IPS DF 4.7 (cell line): ENCODE data around the gene ITPR2.

Experiments used
- DNase-seq: peaks from one replicate; pipeline ENCODE4 v3.0.0-alpha.2; 2013; ENCODE audit warnings: low spot score; ENCODE audit errors: extremely low read depth

The ITPR2 gene

DNA sequence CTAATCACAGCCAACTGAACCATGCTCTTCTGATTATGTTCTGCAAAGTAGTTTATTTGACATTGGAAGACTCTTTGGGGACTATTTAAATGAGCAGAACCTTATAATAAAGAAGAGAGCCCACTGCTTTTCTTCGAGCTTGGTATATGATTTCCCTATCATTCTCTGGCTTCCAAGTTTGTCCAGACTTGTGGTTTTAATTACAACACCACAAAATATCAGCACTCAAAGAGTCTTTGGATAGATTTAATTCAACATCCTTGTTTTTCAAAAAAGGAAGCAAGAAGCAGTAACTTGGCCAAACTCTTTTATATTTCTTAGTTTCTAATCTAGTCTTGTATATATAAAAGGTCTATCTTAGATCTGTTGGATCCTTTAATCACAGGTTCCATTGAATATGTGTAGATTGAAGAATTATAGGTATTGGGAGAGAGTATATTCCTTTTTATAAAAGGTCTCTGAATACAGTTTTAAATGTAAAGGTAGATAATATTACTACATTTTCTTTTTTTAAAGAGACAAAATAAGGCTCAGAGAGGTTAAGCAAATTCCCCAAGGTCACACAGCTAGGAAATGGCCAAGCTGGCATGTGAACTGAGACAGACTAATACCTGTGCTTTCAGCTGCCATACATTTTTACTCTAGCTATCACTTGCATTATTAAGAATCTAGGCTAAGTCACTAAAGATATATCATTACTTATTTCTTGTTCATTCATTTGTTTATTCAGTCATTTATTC, 464.8 kb downstream of the ITPR2 start:
- DNase-seq = no peak

DNA sequence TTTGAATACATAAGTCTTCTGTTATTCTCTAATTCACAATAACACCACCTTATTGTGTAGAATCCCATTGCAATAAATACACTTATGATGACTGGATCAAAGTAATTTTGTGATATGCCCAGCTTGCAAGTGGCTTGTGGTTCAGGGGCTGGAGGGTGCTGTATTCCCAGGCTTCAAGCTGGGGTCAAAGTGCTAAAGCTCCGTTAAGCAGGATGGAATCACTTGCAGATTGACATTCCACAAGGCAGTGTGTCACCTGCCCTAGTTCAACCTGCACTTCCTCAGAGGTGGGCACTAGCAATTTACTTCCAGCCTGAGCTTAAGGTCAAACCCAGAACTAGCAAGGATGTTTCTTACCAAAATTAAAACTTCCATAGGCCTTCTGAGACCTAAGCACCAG, 471.0 kb downstream of the ITPR2 start:
- DNase-seq = no peak

DNA sequence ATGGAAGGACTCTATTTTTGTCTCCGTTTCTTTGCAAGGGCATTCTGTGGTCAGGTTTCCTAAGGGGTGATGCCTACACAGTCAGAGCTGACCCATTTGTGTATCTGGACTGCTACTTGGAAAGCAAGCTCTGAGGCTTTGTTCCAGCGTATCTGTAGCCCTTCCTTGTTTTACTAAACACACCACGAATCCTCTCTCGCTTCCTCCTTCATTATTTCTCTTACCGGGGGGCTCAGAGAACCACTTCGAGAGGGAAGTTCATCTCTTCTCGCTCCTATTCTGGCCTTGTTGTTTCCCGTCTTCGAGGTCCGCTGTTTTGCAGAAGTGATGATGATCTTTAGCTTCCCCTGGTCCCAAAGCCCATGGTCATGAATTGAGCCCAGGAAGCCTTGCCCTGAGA, 472.9 kb downstream of the ITPR2 start:
- DNase-seq = no peak

DNA sequence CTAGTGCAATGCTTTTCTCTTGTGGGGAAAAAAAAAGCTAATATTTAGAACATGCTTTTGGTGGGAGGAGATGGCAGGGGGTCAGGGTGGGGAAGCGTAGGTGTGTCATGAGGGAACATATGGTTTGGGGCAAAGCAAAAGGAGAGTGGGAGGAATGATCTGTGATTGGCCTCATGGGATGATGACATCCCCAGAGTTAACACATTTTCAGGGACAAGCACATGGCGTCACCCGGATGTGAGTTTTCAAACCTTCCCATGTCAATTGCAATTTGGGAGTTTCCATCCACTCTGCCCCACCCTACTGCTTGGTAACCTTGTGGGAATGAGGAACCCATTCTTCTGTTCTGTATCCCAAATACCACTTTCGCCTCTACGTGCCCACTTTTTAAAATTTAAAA, 473.4 kb downstream of the ITPR2 start:
- DNase-seq = no peak

DNA sequence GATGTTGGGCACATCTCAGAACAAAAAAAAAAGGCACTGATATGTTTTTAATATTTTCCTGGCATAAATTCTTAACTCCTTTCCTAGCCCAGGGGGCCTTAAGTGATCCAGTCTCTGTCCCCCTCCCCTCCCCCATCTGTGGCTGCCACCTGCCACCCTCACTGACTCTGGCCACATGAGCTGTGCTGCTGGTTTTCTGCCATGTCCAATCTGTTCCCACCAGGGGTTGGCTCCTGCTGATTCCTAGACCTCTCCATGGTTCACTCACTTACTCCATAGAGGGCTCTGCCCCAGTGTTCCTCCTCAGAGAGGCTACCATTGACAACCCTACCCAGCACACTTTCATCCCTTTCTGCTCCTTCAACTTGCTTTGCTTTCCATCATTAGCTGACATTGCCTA, 474.3 kb downstream of the ITPR2 start:
- DNase-seq = no peak

DNA sequence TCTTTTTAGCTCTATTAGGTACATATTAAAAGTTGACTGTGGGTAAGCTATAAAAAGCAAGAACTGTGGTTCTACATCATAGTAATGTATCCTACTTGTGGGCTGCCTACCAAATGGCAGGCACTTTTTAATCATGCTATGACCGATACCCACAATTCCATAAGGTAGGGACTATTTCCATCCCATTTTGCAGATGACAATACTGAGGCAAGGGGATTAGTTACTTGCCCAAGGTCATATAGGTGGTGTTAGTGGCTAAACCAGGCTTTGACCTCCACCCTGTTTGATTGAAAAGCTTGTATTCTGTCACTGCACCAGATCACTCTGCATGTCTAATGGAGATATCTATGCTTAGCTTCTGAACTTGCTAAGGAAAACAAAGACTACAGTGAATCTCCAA, 485.7 kb downstream of the ITPR2 start:
- no peak for DNase-seq

DNA sequence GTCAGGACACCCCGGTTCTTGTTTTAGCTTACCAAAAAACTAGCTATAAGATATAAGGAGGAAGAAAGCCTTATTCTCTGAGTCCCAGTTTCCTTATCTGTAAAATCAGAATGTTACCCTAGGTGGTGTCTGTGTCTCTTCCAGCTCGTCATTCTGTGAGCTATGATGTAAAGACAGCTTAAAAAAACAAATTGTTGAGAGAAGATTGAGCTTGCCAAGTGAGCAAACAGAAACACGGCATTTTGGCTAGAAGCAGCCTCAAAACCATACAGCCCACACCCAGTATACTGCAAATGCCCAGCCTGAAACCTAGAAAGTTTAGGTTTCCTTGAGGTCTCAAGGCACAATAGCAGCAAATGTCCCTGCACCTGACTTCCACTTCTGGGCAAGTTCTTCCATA, 486.3 kb downstream of the ITPR2 start:
- no peak for DNase-seq

DNA sequence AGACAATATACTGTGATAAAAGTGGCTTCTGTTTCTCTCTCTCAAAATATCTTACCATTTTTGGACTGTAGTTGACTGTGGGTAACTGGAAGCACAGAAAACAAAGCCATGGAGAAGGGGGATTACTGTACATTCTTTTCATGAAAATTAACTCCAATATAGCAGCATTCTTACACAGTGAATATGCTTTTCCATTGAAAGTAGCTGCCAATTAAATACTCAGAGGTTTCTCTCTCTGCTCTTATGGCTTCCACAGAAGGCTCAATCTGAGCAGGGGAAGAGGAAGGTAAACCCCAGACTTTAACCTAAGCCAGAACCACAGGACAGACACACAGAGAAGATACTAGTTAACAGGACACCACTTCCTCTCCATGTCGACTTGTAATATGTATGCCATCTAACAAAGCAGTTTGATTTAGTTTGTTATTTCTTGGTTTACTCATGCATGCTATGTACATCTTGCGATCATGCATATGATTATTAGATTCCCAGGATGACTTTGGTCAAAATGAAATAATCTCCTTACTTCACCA, 487.5 kb downstream of the ITPR2 start:
- no peak for DNase-seq

DNA sequence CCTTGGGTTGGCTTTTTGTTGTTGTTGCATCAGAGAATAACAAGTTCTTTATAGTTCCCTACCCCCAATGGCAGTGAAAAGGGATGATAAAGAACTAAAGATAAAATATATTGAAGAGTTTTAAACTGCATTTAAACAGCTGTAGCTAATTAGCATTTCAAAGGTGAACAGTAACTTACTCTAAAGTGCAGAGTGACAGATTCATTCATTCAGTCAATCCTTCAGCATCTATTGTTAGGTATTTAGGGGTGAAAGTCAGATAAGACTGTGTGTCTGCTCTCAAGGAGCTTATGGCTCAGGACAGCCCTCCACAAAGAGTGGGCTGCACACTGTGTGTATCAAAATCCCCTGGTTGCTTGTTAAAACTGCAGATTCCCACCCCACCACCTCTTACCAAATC, 491.5 kb downstream of the ITPR2 start:
- DNase-seq = no peak

DNA sequence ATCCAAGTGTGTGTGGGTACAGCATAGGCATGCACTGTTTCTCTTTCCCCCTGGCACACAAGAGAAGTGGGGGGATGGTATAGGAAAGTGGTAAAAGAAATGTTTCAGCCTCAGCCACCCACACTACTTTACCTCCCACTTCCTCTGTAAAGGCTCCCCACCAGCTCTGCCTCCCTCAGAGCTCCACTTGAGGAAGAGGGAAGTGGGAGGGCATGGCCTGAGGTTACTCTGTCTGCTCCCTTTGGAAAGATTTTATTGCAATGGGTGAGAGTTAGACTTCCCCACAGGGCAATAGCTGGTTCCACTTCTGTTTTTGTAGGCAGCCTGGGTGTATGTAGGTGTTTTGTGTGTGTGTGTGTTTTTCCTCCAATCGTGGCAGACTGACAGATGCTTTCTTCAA, 492.3 kb downstream of the ITPR2 start:
- DNase-seq = no peak

DNA sequence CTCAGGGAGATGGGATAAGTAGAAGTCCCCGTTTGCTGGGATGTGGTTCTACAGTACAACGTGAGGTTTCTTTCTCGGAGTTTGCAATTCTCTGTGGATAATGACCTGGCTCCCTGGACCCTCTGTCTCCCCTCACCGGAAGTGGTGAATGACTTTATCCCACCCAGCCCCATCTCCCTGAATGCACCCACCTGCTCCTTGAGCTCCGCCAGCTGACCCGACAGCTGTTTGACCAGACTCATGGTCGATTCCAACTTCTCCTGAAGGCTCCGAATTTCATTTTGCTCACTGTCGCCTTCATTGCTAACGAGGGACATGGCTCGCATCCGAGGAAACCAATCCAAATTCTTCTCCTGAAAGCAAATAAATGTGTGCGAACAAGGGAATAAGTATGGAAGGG, 493.0 kb downstream of the ITPR2 start:
- no peak for DNase-seq

DNA sequence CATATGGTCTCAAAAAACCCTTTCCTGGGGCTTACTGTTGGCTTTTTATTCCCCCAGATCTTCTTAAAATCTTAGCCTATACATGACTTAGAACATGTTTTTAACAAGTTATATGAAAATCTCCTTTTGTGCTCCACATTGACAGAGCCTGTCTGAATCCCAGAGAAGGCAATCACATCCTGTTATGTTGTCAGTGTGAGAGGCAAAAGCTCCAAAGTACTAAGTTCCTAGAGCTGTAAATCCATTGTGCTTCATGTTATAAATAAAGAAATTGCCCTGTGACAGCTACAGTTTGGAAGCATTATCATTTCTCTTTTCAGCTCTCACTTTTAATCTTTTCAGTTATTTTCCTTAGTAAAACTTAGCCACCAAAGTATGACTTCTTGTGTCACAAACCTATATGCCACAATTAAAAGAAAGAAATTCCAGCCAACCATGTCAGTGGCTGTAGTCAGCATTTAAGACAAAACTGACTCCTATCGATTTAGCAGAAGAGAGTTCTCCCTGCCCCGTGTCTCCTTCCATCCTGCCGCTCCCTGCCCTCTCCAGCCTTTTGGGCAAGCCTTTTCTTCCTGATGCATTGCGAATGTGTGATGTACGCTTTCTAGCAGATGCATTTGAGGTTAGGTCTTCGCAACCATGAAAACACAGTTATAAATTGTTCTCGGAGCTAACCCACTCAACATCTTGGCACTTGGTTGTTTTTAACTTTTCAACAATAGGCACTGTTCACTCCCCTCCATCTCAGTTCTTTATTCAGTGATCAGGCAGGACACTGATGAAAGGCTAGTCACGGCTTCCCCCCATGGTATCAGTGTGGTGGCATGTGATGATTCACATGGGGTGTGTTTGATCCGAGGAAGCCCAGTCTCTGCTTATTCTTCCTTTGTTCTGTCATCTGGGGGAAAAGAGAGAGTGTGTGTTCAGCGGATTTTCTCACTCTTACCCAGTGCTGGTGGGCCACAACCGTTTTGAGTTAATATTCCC, 494.1 kb downstream of the ITPR2 start:
- no peak for DNase-seq

DNA sequence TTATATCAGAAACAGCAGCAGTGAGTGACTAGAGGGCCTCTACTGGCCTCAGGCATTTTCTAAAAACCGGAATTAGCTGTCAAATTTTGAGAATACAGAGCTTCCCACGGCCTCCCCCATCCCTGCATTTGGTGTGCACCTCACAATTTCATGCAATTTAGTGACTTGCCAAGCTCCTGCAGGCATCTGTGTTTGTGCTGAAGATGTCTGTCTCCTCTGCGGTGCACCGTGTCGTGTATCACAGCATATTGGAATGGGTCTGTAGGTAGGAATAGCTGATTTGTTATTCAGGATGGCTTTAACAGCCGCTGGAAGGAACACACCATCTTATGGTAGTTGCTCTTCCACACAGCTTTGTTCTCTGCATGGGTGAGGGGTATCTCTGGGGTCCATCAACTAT, 497.3 kb downstream of the ITPR2 start:
- DNase-seq = no peak

DNA sequence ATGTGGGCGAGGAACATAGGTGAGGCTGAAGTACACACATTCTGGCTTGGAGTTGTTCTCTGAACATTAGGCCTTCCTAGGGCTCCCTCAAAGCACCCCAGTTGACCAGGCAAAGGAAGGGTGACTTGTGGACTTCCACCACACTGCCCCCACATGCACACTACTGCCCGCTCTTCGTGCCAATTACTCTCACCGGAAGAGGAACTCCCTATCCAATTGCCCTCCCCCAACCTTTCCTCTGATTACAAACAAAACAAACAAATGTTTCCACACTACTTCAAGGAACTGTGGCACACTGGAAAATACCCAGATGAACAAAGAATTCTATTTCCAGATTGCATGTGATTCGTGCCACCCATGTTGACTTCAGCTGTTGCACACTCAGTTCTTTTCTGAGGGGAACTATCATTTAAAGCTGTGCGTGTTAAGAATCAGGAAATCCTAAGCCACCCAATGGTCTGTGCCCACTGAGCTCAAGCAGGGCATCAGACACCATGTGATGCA, 498.3 kb downstream of the ITPR2 start:
- DNase-seq = no peak

DNA sequence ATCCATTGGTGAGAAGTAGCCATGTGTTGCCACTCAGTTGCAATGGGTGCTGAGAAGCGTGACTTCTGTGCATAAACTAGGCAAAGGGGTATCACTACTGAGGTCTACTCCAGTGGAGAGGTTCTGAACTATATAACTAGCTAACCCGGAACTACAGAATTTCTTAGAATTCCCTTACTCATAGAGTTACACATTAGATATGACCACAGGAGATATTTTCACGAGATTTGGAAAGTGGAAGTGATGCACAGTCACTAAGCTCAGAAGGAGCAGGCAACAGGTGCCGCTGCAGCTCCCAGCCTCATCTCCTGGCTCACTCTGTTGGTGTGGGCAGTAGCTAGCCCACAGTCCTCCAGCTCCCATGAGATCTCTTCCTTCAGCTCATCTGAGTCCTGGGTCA, 501.0 kb downstream of the ITPR2 start:
- DNase-seq = no peak

DNA sequence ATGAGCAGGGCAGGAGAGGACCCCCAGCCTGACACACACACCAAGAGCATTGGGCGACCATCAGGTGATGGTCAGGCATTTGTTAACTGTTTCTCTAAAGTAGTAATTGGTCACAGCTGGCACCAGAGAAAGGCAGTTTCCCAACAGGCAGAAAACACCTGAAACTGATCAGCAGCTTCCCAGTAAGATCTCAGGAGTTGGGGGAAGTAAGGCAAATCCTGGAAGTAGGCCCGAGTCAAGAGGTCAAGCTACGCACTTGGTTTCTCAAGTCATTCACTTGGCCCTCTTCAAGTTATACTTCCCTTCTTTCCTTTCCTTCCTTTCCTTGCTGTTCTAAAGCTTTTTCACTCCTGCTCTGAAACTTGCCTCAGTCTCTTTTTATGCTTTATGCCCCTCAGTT, 501.9 kb downstream of the ITPR2 start:
- DNase-seq = no peak

DNA sequence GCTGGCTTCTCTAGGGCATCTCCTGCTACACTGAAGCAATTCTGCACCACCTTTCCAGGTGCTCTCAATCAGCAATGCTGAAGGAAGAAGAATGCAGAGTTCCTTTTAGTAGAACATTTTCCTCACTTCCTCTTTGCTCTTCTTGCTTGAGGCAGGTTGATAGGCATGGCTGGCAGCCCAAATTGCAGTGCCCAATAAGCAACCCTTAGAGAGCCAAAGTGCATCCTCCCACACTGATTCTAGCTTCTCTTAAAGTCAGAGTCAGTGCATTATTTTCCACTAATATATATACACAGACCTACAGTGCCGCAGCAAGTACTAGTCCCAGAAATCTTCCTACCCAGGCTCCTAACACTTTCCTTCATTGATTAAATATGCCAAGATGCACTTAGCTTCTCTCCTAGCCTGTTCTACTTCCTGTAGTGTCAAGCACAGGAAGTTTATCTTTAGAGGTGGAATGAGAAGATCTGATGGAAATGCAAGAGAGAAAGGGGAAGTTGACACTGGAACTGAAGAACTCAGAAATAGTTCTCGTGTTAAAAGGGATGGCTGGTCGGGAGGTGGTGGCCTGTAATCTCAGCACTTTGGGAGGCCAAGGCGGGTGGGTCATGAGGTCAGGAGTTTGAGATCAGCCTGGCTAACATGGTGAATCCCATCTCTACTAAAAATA, 504.9 kb downstream of the ITPR2 start:
- DNase-seq = no peak

DNA sequence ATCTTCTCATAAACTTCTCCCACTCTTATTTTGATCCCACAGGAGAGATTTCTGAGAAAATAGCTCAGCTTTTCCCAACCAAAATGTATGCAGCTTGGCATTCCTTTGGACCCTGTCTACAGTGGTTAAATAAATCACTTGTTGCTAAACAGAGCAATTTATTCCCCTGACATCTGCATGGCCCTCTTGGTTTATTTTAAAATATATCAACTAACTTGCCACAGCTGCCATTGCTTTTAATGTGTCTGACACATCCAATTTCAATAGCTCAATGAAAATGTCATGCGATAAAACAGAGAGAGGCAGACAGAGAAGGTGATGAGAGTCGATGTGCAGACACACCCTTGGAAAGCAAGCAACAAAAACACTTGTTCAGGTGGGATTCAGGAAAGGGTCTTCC, 509.3 kb downstream of the ITPR2 start:
- no peak for DNase-seq

DNA sequence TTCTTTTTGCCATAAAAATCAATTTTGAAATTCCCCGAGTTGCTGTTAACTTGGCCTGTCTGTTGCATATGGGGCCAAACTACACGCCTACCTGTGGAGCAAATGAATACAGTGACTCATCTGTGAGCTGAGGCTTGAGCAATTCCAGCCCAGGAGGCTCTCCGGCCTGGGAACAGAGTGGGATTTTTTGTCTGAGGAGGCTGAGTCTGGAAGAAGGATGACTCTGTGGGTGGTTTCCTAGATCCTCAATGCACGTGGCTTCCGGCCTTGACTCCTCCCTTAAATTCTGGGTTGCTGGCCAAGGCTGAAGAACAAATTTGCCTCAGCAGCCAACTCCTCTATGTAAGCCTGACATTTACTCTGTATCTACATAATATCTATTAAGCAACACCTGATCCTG, 513.5 kb downstream of the ITPR2 start:
- no peak for DNase-seq

DNA sequence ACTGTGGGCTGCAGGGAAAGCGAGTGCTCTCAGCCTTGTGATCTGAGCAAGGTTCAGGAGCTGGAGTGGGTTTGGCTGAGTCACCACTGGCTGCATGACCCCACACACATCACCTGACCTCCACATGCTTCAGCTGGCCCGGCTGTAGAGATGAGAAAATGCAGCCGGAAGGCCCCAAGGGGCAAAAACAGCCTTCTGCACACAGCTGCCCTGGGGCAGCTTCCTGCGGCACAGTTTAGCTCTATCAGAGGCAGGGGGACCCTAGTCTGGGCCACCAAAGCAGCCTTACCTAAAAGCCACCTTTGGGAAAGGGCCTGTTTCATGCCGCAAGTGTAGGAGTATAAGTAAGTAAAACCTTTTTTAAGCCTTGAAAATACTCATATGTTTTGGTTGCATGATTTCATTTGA, 514.3 kb downstream of the ITPR2 start:
- no peak for DNase-seq

DNA sequence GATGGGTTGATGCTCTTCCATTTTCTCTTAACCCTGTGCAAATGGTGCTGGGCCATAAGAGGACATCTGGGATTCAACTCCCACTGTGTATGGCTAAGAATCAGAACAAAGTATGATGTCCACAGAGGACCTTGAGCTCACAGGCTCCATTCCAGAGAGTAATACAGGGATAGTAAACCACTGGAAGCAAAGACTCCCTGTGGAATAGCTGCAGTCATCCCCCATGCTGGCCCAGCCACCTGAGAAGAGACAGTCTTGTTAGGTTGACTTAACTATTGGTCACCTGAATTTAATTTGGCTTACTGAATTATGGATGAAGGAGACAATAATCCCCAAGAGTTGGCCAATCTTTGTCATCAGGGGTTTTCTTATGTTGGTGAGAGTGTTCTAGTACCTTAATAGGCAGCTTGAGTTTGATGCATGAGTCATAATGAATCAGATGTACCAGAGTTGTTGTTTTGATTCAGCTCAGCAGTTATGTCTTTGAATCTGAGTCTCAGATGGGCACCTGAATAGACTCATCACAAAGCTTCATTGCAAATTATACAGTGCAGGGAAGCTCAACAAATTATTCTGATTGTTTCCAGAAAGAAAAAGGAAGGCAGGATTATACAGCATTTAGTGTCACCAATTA, 514.9 kb downstream of the ITPR2 start:
- no peak for DNase-seq
